HepG2 (cell line): ENCODE measurements around the gene PDLIM7. TPM values are rescaled to one million over a fixed set of nuclear protein-coding genes. Genes with fewer than 3 reads are reported as not detected.

ENCODE experiments used
- ATAC-seq: fragments of 200-7000 bp; cut with Tn5 transposase; 3 replicates; pipeline ENCODE4 v1.9.1; 2020; ENCODE audit warnings: mild to moderate bottlenecking, moderate library complexity
- BruUV-seq: library from RNA; stranded (reverse); fragments of 400-500 nt; replicated peaks from 2 replicates; lab custom pipeline; 2021; lab: Mats Ljungman, UMichigan
- CTCF ChIA-PET: fragments of 300-600 bp; formaldehyde crosslinking; extraction: SDS; loops from one replicate; lab custom pipeline; 2021; ENCODE audit warnings: low total read pairs, inconsistent platforms, low intra/inter-chr PET ratio; lab: Yijun Ruan, JAX
- POLR2A ChIA-PET: fragments of 350-600 bp; sonication (Branson Sonifier 250); formaldehyde crosslinking; loops from one replicate; lab custom pipeline; 2020; ENCODE audit warnings: antibody characterized with exemption, inconsistent platforms; lab: Yijun Ruan, JAX
- DNase-seq: peaks from one replicate; pipeline ENCODE4 v3.0.0-alpha.2; 2015; ENCODE audit warnings: low spot score
- FAIRE-seq: peaks from 3 replicates; lab custom pipeline; 2011; peaks lifted over from hg19 to GRCh38; lab: Jason Lieb, UNC
- H2AFZ ChIP-seq: one replicate; pipeline ENCODE4 v1.6.1; 2011; ENCODE audit warnings: low read length, inconsistent platforms
- H3K27ac ChIP-seq: fragments of 300-600 bp; 3 replicates; pipeline ENCODE4 v1.8.0; 2011; ENCODE audit warnings: mixed run types, mild to moderate bottlenecking, mixed read lengths, low read length, inconsistent platforms; ENCODE audit not compliant: insufficient read depth; ENCODE audit errors: extremely low read length
- H3K27me3 ChIP-seq, 2 experiments: fragments of 200-600 bp in 1 of 2; 2 replicates in 1 of 2; 3 replicates in 1 of 2; pipeline versions ENCODE4 v1.6.0 to v1.8.0; 2011; ENCODE audit warnings: low read length in 2 of 2, mild to moderate bottlenecking in 2 of 2, moderate library complexity in 2 of 2, inconsistent platforms in 1 of 2; ENCODE audit not compliant: insufficient read depth in 2 of 2, control insufficient read depth in 1 of 2
- H3K36me3 ChIP-seq, 2 experiments: fragments of 200-600 bp in 1 of 2; replicated peaks in 1 of 2; 2 replicates in 1 of 2; 3 replicates in 1 of 2; pipeline versions ENCODE4 v1.5.1 to v1.8.0; 2011; ENCODE audit warnings: low read length in 2 of 2, inconsistent platforms in 1 of 2; ENCODE audit not compliant: insufficient read depth in 2 of 2, control insufficient read depth in 1 of 2
- H3K4me1 ChIP-seq: 2 replicates; pipeline ENCODE4 v1.5.1; 2012; ENCODE audit warnings: low read length, inconsistent platforms; ENCODE audit not compliant: insufficient read depth
- H3K4me2 ChIP-seq: 2 replicates; pipeline ENCODE4 v1.6.0; 2011; ENCODE audit warnings: low read depth, low read length, inconsistent platforms
- H3K4me3 ChIP-seq, 3 experiments: fragments of 200-600 bp in 1 of 3; sonication (generic), shearing (Covaris generic) in 1 of 3; replicated peaks in 1 of 3; 2 replicates each; pipeline ENCODE4 v1.5.1; 2011 to 2016; ENCODE audit warnings: low read length in 3 of 3, inconsistent platforms in 2 of 3, low read depth in 2 of 3, mild to moderate bottlenecking in 2 of 3, control low read depth in 1 of 3, mixed read lengths in 1 of 3; ENCODE audit not compliant: insufficient read depth in 1 of 3
- H3K79me2 ChIP-seq: one replicate; pipeline ENCODE4 v1.6.1; 2011; ENCODE audit warnings: low read length, inconsistent platforms; ENCODE audit not compliant: insufficient read depth
- H3K9ac ChIP-seq: 2 replicates; pipeline ENCODE4 v1.6.0; 2011; ENCODE audit warnings: mild to moderate bottlenecking, low read depth, low read length, inconsistent platforms; ENCODE audit not compliant: insufficient read depth
- H3K9me3 ChIP-seq: 2 replicates; pipeline ENCODE4 v1.5.1; 2012; ENCODE audit warnings: mild to moderate bottlenecking, low read length
- H4K20me1 ChIP-seq: 2 replicates; pipeline ENCODE4 v1.6.0; 2011; ENCODE audit warnings: inconsistent platforms, mild to moderate bottlenecking, low read length, moderate library complexity; ENCODE audit not compliant: insufficient read depth
- EP300 ChIP-seq, 3 experiments: sonication (generic) in 1 of 3; formaldehyde crosslinking in 1 of 3; IDR thresholded peaks; 2 replicates each; pipeline versions ENCODE4 v1.5.1 to v1.6.1; 2011 to 2020; ENCODE audit warnings: low read depth in 2 of 3, low read length in 2 of 3, borderline replicate concordance in 1 of 3, improper control_type of control experiment in 1 of 3, mild to moderate bottlenecking in 1 of 3, missing genetic modification reagents in 1 of 3, moderate library complexity in 1 of 3
- KDM5B ChIP-seq: sonication (generic); formaldehyde crosslinking; IDR thresholded peaks from 2 replicates; pipeline ENCODE4 v1.4.0; 2020; ENCODE audit warnings: missing genetic modification reagents, mild to moderate bottlenecking, borderline replicate concordance
- SALL1 ChIP-seq: sonication (generic); formaldehyde crosslinking; IDR thresholded peaks from 2 replicates; pipeline ENCODE4 v1.8.0; 2022; ENCODE audit warnings: mild to moderate bottlenecking, missing genetic modification reagents
- SRF ChIP-seq: IDR thresholded peaks from 2 replicates; pipeline ENCODE4 v1.6.1; 2011; ENCODE audit warnings: mild to moderate bottlenecking, low read depth, low read length, moderate library complexity
- TARDBP ChIP-seq: sonication (generic); formaldehyde crosslinking; IDR thresholded peaks from 2 replicates; pipeline ENCODE4 v1.8.0; 2022; ENCODE audit warnings: mild to moderate bottlenecking, missing genetic modification reagents
- TBX3 ChIP-seq: fragments of 450-650 bp; IDR thresholded peaks from 2 replicates; pipeline ENCODE4 v1.6.1; 2017; ENCODE audit warnings: antibody characterized with exemption, mild to moderate bottlenecking, inconsistent platforms, borderline replicate concordance
- XRCC5 ChIP-seq: fragments of 200-400 bp; formaldehyde crosslinking; optimal IDR thresholded peaks from 2 replicates; pipeline ENCODE3; 2017; ENCODE audit warnings: mild to moderate bottlenecking, low read length
- ZMYM4 ChIP-seq: sonication (generic); formaldehyde crosslinking; IDR thresholded peaks from 2 replicates; pipeline ENCODE4 v1.8.1; 2023; ENCODE audit warnings: mild to moderate bottlenecking, missing genetic modification reagents
- ZNF580 ChIP-seq: IDR thresholded peaks from 2 replicates; pipeline ENCODE4 v1.6.1; 2016; ENCODE audit warnings: low read depth, borderline replicate concordance
- WGBS: methylation state at CpG from one replicate; pipeline ENCODE4 v1.1.6; 2017; ENCODE audit warnings: low lambda C conversion rate; 5-methylcytosine and 5-hydroxymethylcytosine counted together
- in situ Hi-C: cut with HindIII; loops from 2 replicates; pipeline ENCODE4 v1.10.0; 2017; ENCODE audit warnings: low pct_unique_long_range_greater_than_20kb; ENCODE audit not compliant: extremely low pct_ligation_motif_present
- intact Hi-C: fragments of 100-400 bp; cut with micrococcal nuclease; formaldehyde crosslinking; loops from one replicate; pipeline ENCODE4 v1.10.0; 2022; ENCODE audit not compliant: unreplicated experiment
- polyA plus RNA-seq, 8 experiments: library from polyadenylated mRNA; depleted of rRNA in 3 of 8; stranded (reverse) in 7 of 8; unstranded in 1 of 8; fragments of >200 nt; fragmentation: Illumina TruSeq in 4 of 8; extraction: Trizol in 4 of 8; gene quantifications; 2 replicates each; pipeline versions ENCODE4 v1.2.1 to v1.2.3, GENCODE V29; 2011 to 2016; ENCODE audit warnings: low read depth in 4 of 8, missing spikeins in 1 of 8, mixed read lengths in 1 of 8; ENCODE audit not compliant: insufficient read depth in 1 of 8
- total RNA-seq, 5 experiments: library from RNA; depleted of rRNA; stranded (reverse); fragments of >200 nt; fragmentation: Illumina TruSeq; extraction: Trizol; gene quantifications; 2 replicates each; pipeline ENCODE4 v1.2.3, GENCODE V29; 2016; ENCODE audit warnings: low read depth in 1 of 5
- TF ChIP-seq, protein P1 (sequence below): IDR thresholded peaks from 2 replicates; pipeline ENCODE4 v1.6.1; 2016; ENCODE audit warnings: missing genetic modification reagents, missing compliant biosample characterization
- TF ChIP-seq, protein P2 (sequence below): sonication (generic); formaldehyde crosslinking; IDR thresholded peaks from 2 replicates; pipeline ENCODE4 v1.9.0; 2022; ENCODE audit warnings: missing genetic modification reagents, mild to moderate bottlenecking, borderline replicate concordance

Gene PDLIM7
- total and polyA plus RNA-seq, 2 of the 13 experiments (the other 11 are each of a cell fraction or from before 2014, with no cell fraction given): 21.1 to 31.3 TPM

DNA sequence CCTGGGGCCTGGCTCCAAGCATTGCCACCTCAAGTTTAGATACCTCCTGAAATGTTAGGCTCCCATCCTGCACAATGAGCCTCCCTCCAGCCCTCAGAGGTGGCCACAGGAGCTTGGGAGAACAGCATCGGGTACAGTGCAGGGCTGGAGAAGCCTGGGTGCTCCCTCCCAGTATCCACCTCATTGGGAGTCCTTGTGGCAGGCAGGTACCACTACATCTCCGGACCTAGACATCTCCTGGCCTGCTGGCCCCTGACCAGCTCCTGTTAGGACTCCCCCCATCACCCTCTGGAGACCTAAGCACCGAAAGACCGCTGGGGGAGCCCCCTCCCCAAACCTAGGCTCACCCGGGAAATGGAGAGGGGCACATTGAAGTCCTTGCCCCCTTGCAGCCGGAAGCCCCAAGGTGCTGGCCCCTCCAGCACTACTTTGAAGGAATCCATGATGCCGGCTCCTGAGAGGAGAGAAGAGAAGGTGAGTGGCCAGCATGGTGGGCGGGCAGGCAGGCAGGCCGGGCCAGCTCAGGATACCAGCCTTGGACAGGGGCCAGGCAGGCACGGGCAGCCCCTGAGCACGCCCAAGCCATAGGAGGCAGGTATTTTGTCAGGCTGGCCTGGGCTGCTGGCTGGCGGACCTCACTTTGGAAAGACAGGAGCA, 1.2 kb downstream of the PDLIM7 start (continued):
- 0 out of 2 replicates have a peak, but pooled peaks have one; percentile 57 for TF ChIP-seq TARDBP (CRISPR knock-in tag)
- TF ChIP-seq ZNF580 (CRISPR knock-in tag): 0 out of 2 replicates have a peak, but pooled peaks have one; percentile 23

GRCh38 chr5:177495243-177496060, 2.0 kb downstream of the PDLIM7 start:
- Histone ChIP-seq H3K27me3 (peaks cover 0 to 19% of the 10 kb centered on the region in 2 experiments; a peak in 2 of 5 replicates), H3K4me2 (peak overlapping the region; percentile 99), H3K9ac (no peak overlapping the region), H3K36me3 (peaks cover 4 to 7% of the 10 kb centered on the region in 2 experiments; a peak in 1 of 5 replicates), H3K27ac (peak overlapping the region; percentile 60), H3K4me1 (peaks cover 38% of the 10 kb centered on the region), H4K20me1 (peaks cover 15% of the 10 kb centered on the region; the same call in 1 of the 2 replicates), H3K4me3 (peak overlapping the region in 2 of 3 experiments; percentile 65 to 85; a peak in 4 of 6 replicates), H3K79me2 (no peaks in the 10 kb centered on the region), H3K9me3 (no peaks in the 10 kb centered on the region), H2AFZ (no peak overlapping the region)
- WGBS: 84% methylated on average over 11 of the region's 14 CpGs
- DNase-seq (peak; percentile 62), ATAC-seq (no peak), FAIRE-seq (no peak)
- intact Hi-C loops: loop anchor here (1.0 to 5.0 kb wide), 3 partner anchors 39 to 183 kb away; partner anchors contain the start of gene MXD3
- in situ Hi-C loops: no loop called here
- TF ChIP-seq SALL1 (CRISPR knock-in tag) (no peak), KDM5B (CRISPR knock-in tag) (0 out of 2 replicates have a peak, but pooled peaks have one; percentile 13), XRCC5 (peak; percentile 3), ZMYM4 (CRISPR knock-in tag) (0 out of 2 replicates have a peak, but pooled peaks have one; percentile 3), EP300 (IDR thresholded peaks at IDR 0.05; ENCODE audit: low read depth in 2 of 2, low read length in 2 of 2) (no peak), EP300 (CRISPR knock-in tag; IDR thresholded peaks at IDR 0.05; ENCODE audit: borderline replicate concordance) (0 out of 2 replicates have a peak, but pooled peaks have one; percentile 10), SRF (peak; percentile 69; the same call in 1 of the 2 replicates), TBX3 (no peak)
- TF ChIP-seq, protein P1, sequence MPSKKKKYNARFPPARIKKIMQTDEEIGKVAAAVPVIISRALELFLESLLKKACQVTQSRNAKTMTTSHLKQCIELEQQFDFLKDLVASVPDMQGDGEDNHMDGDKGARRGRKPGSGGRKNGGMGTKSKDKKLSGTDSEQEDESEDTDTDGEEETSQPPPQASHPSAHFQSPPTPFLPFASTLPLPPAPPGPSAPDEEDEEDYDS (CRISPR knock-in tag): peak; percentile 64
- TF ChIP-seq, protein P2, sequence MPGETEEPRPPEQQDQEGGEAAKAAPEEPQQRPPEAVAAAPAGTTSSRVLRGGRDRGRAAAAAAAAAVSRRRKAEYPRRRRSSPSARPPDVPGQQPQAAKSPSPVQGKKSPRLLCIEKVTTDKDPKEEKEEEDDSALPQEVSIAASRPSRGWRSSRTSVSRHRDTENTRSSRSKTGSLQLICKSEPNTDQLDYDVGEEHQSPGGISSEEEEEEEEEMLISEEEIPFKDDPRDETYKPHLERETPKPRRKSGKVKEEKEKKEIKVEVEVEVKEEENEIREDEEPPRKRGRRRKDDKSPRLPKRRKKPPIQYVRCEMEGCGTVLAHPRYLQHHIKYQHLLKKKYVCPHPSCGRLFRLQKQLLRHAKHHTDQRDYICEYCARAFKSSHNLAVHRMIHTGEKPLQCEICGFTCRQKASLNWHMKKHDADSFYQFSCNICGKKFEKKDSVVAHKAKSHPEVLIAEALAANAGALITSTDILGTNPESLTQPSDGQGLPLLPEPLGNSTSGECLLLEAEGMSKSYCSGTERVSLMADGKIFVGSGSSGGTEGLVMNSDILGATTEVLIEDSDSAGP: 0 out of 2 replicates have a peak, but pooled peaks have one; percentile 17
- BruUV-seq: TSS peak; percentile 62
- CTCF ChIA-PET: interaction anchor here (1.4 kb wide), 1 partner anchor 39 kb away, joined by 4 read pairs; no protein-coding TSS in a partner anchor
- POLR2A ChIA-PET: interaction anchor here (1.0 to 3.6 kb wide), 9 partner anchors 14 to 408 kb away, joined by 4 to 42 read pairs (median 9); partner anchors contain the start of genes DDX41, DOK3 and FGFR4
